IMR-90 (cell line): ENCODE results near the gene MAPK10. TPM values are rescaled to one million over a fixed set of nuclear protein-coding genes. Genes with fewer than 3 reads are reported as not detected.

Source experiments
- ATAC-seq: fragments of 200-7000 bp; cut with Tn5 transposase; 2 replicates; pipeline ENCODE4 v1.9.1; 2020; ENCODE audit warnings: low read depth, mild to moderate bottlenecking, moderate library complexity
- BruUV-seq: library from RNA; stranded (reverse); fragments of 400-500 nt; replicated peaks from 2 replicates; lab custom pipeline; 2021; lab: Mats Ljungman, UMichigan
- CTCF ChIA-PET: fragments of 300-600 bp; formaldehyde crosslinking; extraction: SDS; loops from one replicate; lab custom pipeline; 2021; ENCODE audit warnings: antibody characterized with exemption; lab: Yijun Ruan, JAX
- POLR2A ChIA-PET: fragments of 300-600 bp; sonication (Branson Sonifier 250); formaldehyde crosslinking; loops from one replicate; lab custom pipeline; 2022; ENCODE audit warnings: antibody characterized with exemption; ENCODE audit not compliant: unreplicated experiment; lab: Charles Lee
- DNase-seq: peaks from one replicate; pipeline ENCODE4 v3.0.0; 2013
- H2AFZ ChIP-seq: replicated peaks from 2 replicates; pipeline ENCODE3; 2013; ENCODE audit warnings: low read length, mild to moderate bottlenecking; ENCODE audit not compliant: poor library complexity
- H2AK5ac ChIP-seq: 2 replicates; pipeline ENCODE4 v1.6.1; 2013; ENCODE audit warnings: low read depth, low read length, inconsistent platforms
- H2AK9ac ChIP-seq: replicated peaks from 2 replicates; pipeline ENCODE3; 2013; ENCODE audit warnings: mild to moderate bottlenecking, low read depth, low read length, moderate library complexity; ENCODE audit not compliant: poor library complexity
- H2BK120ac ChIP-seq: 2 replicates; pipeline ENCODE4 v1.6.1; 2013; ENCODE audit warnings: low read depth, low read length, inconsistent platforms
- H2BK15ac ChIP-seq: 3 replicates; pipeline ENCODE4 v1.6.1; 2013; ENCODE audit warnings: low read depth, low read length, inconsistent platforms
- H2BK20ac ChIP-seq: 2 replicates; pipeline ENCODE4 v1.6.1; 2013; ENCODE audit warnings: low read depth, mild to moderate bottlenecking, inconsistent platforms, low read length, moderate library complexity
- H2BK5ac ChIP-seq: 2 replicates; pipeline ENCODE4 v1.6.1; 2013; ENCODE audit warnings: mild to moderate bottlenecking, low read depth, low read length, inconsistent platforms; ENCODE audit not compliant: poor library complexity, severe bottlenecking
- H3K14ac ChIP-seq: replicated peaks from 2 replicates; pipeline ENCODE4 v1.6.1; 2013; ENCODE audit warnings: low read depth, low read length, inconsistent platforms
- H3K18ac ChIP-seq: 2 replicates; pipeline ENCODE4 v1.6.1; 2013; ENCODE audit warnings: low read depth, low read length, control low read depth
- H3K23ac ChIP-seq: 2 replicates; pipeline ENCODE4 v1.6.1; 2013; ENCODE audit warnings: low read depth, low read length, inconsistent platforms
- H3K27ac ChIP-seq: 2 replicates; pipeline ENCODE4 v1.5.1; 2013; ENCODE audit warnings: mild to moderate bottlenecking, control low read depth, low read length; ENCODE audit not compliant: insufficient read depth
- H3K27me3 ChIP-seq: 2 replicates; pipeline ENCODE4 v1.6.1; 2013; ENCODE audit warnings: low read length; ENCODE audit not compliant: control insufficient read depth, insufficient read depth
- H3K36me3 ChIP-seq: 2 replicates; pipeline ENCODE4 v1.6.1; 2013; ENCODE audit warnings: low read length, mixed read lengths; ENCODE audit not compliant: control insufficient read depth, insufficient read depth
- H3K4ac ChIP-seq: 2 replicates; pipeline ENCODE4 v1.6.1; 2013; ENCODE audit warnings: low read depth, low read length, inconsistent platforms
- H3K4me1 ChIP-seq: 2 replicates; pipeline ENCODE4 v1.6.1; 2013; ENCODE audit warnings: low read length, mixed read lengths; ENCODE audit not compliant: control insufficient read depth, insufficient read depth
- H3K4me2 ChIP-seq: 2 replicates; pipeline ENCODE4 v1.6.1; 2013; ENCODE audit warnings: low read depth, mild to moderate bottlenecking, control low read depth, low read length, moderate library complexity
- H3K4me3 ChIP-seq: 2 replicates; pipeline ENCODE4 v1.5.1; 2013; ENCODE audit warnings: low read depth, mild to moderate bottlenecking, control low read depth, low read length, moderate library complexity; ENCODE audit not compliant: insufficient read depth
- H3K56ac ChIP-seq: 2 replicates; pipeline ENCODE4 v1.6.1; 2013; ENCODE audit warnings: low read length, inconsistent platforms; ENCODE audit not compliant: insufficient read depth; ENCODE audit errors: extremely low read depth
- H3K79me1 ChIP-seq, 2 experiments: 2 replicates each; pipeline ENCODE4 v1.6.1; 2013; ENCODE audit warnings: low read length in 2 of 2, inconsistent platforms in 1 of 2, low read depth in 1 of 2
- H3K9ac ChIP-seq: 2 replicates; pipeline ENCODE4 v1.6.1; 2013; ENCODE audit warnings: low read depth, low read length, control low read depth
- H3K9me1 ChIP-seq: 2 replicates; pipeline ENCODE4 v1.6.1; 2013; ENCODE audit warnings: low read length, inconsistent platforms; ENCODE audit not compliant: insufficient read depth
- H3K9me3 ChIP-seq: 2 replicates; pipeline ENCODE4 v1.6.1; 2013; ENCODE audit warnings: low read length; ENCODE audit not compliant: control insufficient read depth, insufficient read depth
- H4K20me1 ChIP-seq: 2 replicates; pipeline ENCODE4 v1.6.1; 2013; ENCODE audit warnings: low read length, inconsistent platforms; ENCODE audit not compliant: insufficient read depth
- H4K5ac ChIP-seq: 2 replicates; pipeline ENCODE4 v1.6.1; 2013; ENCODE audit warnings: mild to moderate bottlenecking, low read depth, low read length, control low read depth
- H4K8ac ChIP-seq, 2 experiments: 2 replicates each; pipeline ENCODE4 v1.6.1; 2013; ENCODE audit warnings: low read depth in 2 of 2, low read length in 2 of 2, control low read depth in 1 of 2, inconsistent platforms in 1 of 2
- H4K91ac ChIP-seq: 2 replicates; pipeline ENCODE4 v1.6.1; 2013; ENCODE audit warnings: low read depth, low read length, inconsistent platforms; ENCODE audit not compliant: insufficient read depth
- FOS ChIP-seq: fragments of 150-350 bp; IDR thresholded peaks from 2 replicates; pipeline ENCODE4 v1.6.1; 2016; ENCODE audit warnings: low read depth, low read length
- MXI1 ChIP-seq: IDR thresholded peaks from 2 replicates; pipeline ENCODE4 v1.6.1; 2012; ENCODE audit warnings: low read depth, mild to moderate bottlenecking, low read length, moderate library complexity, borderline replicate concordance
- NFE2L2 ChIP-seq: fragments of 150-350 bp; IDR thresholded peaks from 2 replicates; pipeline ENCODE4 v1.6.1; 2016; ENCODE audit warnings: low read depth, mild to moderate bottlenecking, low read length
- POLR2A ChIP-seq: IDR thresholded peaks from 2 replicates; pipeline ENCODE4 v1.6.1; 2012; ENCODE audit warnings: mild to moderate bottlenecking, low read depth, low read length
- SMC3 ChIP-seq: fragments of 150-350 bp; IDR thresholded peaks from 2 replicates; pipeline ENCODE4 v1.6.1; 2016; ENCODE audit warnings: low read depth, mild to moderate bottlenecking, antibody characterized with exemption, low read length, moderate library complexity
- WGBS, 2 experiments: methylation state at CpG; one replicate each; pipeline versions ENCODE4 v1.1.5 to v1.1.7; 2013; ENCODE audit warnings: missing lambda C conversion rate in 2 of 2; ENCODE audit not compliant: insufficient read length in 1 of 2; ENCODE audit errors: extremely low coverage in 2 of 2; 5-methylcytosine and 5-hydroxymethylcytosine counted together
- dilution Hi-C: fragments of 300-500 bp; cut with HindIII; formaldehyde crosslinking; loops from one replicate; pipeline ENCODE4 v1.14.3; 2018; ENCODE audit warnings: low sequenced_read_pairs; ENCODE audit not compliant: unreplicated experiment
- in situ Hi-C: fragments of 300-500 bp; cut with MboI; formaldehyde crosslinking; loops from 3 replicates; pipeline ENCODE4 v1.14.3; 2019; ENCODE audit warnings: low sequenced_read_pairs, inconsistent platforms, mixed read lengths
- intact Hi-C: fragments of 100-400 bp; cut with micrococcal nuclease; formaldehyde crosslinking; loops from 2 replicates; pipeline ENCODE4 v1.10.0; 2022
- polyA plus RNA-seq, 3 experiments: library from polyadenylated mRNA; depleted of rRNA; stranded (reverse); fragments of >200 nt; gene quantifications; 2 replicates each; pipeline ENCODE4 v1.2.3, GENCODE V29; 2012; ENCODE audit warnings: low replicate concordance in 1 of 3
- total RNA-seq: library from RNA; depleted of rRNA; stranded (reverse); fragments of >200 nt; gene quantifications from 2 replicates; pipeline ENCODE4 v1.2.3, GENCODE V29; 2012

MAPK10 gene
- total and polyA plus RNA-seq, 2 of the 4 experiments (the other 2 are of a cell fraction): 2.8 to 6.5 TPM

GRCh38 chr4:86159216-86159615, 200.6 kb downstream of the MAPK10 start:
- H3K36me3 ChIP-seq: no peaks in the 10 kb centered on the region
- no peak overlapping the region for H3K14ac ChIP-seq
- BruUV-seq: no TSS peak
- no peaks in the 10 kb centered on the region for H3K4me1 ChIP-seq
- no peaks in the 10 kb centered on the region for H3K9me1 ChIP-seq
- H4K91ac ChIP-seq: no peak overlapping the region
- H2BK15ac ChIP-seq: no peak overlapping the region
- WGBS, 2 experiments: no CpG with 5 or more reads among the region's 4 CpGs
- H3K4me3 ChIP-seq: no peak overlapping the region
- TF ChIP-seq MXI1: no peak
- TF ChIP-seq POLR2A: no peak
- TF ChIP-seq NFE2L2: no peak
- no peak for TF ChIP-seq SMC3
- no peak for TF ChIP-seq FOS
- H3K4me2 ChIP-seq: no peak overlapping the region
- DNase-seq (no peak), ATAC-seq (no peak)
- H3K18ac ChIP-seq: no peak overlapping the region
- H3K23ac ChIP-seq: no peak overlapping the region
- in situ Hi-C loops: no loop called here
- no peak overlapping the region for H2AK5ac ChIP-seq
- no peaks in the 10 kb centered on the region for H3K9me3 ChIP-seq
- no peak overlapping the region for H4K8ac ChIP-seq
- no peak overlapping the region for H2BK5ac ChIP-seq
- ChIA-PET POLR2A (no interaction called here), CTCF (no interaction called here)
- H4K5ac ChIP-seq: no peak overlapping the region
- H2BK20ac ChIP-seq: no peak overlapping the region
- H2AFZ ChIP-seq: no peak overlapping the region
- H3K9ac ChIP-seq: no peak overlapping the region
- intact Hi-C loops: no loop called here
- dilution Hi-C loops: no loop called here
- no peak overlapping the region for H3K56ac ChIP-seq
- H4K20me1 ChIP-seq: no peaks in the 10 kb centered on the region
- H2BK120ac ChIP-seq: no peak overlapping the region
- no peaks in the 10 kb centered on the region for H3K79me1 ChIP-seq
- H3K27me3 ChIP-seq: no peaks in the 10 kb centered on the region
- H2AK9ac ChIP-seq: no peak overlapping the region
- no peak overlapping the region for H3K27ac ChIP-seq
- H3K4ac ChIP-seq: no peak overlapping the region
